Brain microvascular endothelial cell (primary cell): Measurements from ENCODE around the gene CDK5RAP2.

Experiments used
- DNase-seq: peaks from one replicate; pipeline ENCODE4 v3.0.0-alpha.2; 2020
- H3K27ac ChIP-seq: fragments of 250-450 bp; sonication (Bioruptor Pico); 2 replicates; pipeline ENCODE4 v1.5.1; 2020; ENCODE audit warnings: mild to moderate bottlenecking, moderate library complexity
- H3K27me3 ChIP-seq: fragments of 250-450 bp; sonication (Bioruptor Pico); replicated peaks from 2 replicates; pipeline ENCODE4 v1.5.1; 2020; ENCODE audit warnings: mild to moderate bottlenecking
- H3K36me3 ChIP-seq: fragments of 250-450 bp; sonication (Bioruptor Pico); replicated peaks from 2 replicates; pipeline ENCODE4 v1.5.1; 2020; ENCODE audit warnings: mild to moderate bottlenecking
- H3K4me3 ChIP-seq: 2 replicates; pipeline ENCODE4 v1.5.1; 2011; ENCODE audit warnings: low read depth, mild to moderate bottlenecking, control low read depth, low read length, moderate library complexity
- in situ Hi-C: cut with HindIII; loops from 2 replicates; pipeline ENCODE4 v1.10.0; 2017; ENCODE audit warnings: low sequenced_read_pairs, low pct_ligation_motif_present
- TF ChIP-seq, protein P1 (sequence below): IDR thresholded peaks from 2 replicates; pipeline ENCODE4 v1.5.1; 2011; ENCODE audit warnings: low read depth, mild to moderate bottlenecking, moderate library complexity, low read length, control low read depth, inconsistent platforms; ENCODE audit errors: missing control alignments

The CDK5RAP2 gene

DNA sequence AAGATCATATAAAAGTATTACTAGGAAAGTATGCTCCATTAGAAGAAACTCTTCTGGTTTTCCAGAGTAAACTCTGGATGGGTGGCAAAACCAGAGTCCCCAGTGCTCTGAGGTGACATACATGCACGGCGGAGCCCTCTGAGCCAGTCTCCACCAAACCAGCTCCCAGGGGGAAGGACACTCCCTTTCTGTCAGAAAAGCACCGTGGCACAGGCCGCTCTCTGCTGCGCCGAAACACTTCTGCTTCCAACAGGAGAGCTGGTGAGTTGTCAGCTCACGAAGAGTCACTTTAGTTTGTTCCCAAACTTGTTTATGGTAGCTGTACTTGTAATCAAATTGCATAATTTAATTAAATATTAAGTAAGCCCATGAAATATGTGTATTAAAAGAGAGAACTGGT lies 184.6 kb downstream of the CDK5RAP2 start:
- Histone ChIP-seq H3K27ac (no peak overlapping the region), H3K36me3 (peaks cover 6% of the 10 kb centered on the region), H3K27me3 (no peaks in the 10 kb centered on the region), H3K4me3 (no peak overlapping the region)
- TF ChIP-seq, protein P1, sequence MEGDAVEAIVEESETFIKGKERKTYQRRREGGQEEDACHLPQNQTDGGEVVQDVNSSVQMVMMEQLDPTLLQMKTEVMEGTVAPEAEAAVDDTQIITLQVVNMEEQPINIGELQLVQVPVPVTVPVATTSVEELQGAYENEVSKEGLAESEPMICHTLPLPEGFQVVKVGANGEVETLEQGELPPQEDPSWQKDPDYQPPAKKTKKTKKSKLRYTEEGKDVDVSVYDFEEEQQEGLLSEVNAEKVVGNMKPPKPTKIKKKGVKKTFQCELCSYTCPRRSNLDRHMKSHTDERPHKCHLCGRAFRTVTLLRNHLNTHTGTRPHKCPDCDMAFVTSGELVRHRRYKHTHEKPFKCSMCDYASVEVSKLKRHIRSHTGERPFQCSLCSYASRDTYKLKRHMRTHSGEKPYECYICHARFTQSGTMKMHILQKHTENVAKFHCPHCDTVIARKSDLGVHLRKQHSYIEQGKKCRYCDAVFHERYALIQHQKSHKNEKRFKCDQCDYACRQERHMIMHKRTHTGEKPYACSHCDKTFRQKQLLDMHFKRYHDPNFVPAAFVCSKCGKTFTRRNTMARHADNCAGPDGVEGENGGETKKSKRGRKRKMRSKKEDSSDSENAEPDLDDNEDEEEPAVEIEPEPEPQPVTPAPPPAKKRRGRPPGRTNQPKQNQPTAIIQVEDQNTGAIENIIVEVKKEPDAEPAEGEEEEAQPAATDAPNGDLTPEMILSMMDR = no peak
- in situ Hi-C loops = no loop called here
- DNase-seq = no peak

- DNase-seq = peak; percentile 79
- H3K27me3 ChIP-seq = no peaks in the 10 kb centered on the region
- peaks cover 6% of the 10 kb centered on the region for H3K36me3 ChIP-seq
- in situ Hi-C loops = no loop called here
- TF ChIP-seq, protein P1 = no peak
- peak overlapping the region; percentile 47 for H3K27ac ChIP-seq
- H3K4me3 ChIP-seq = peak overlapping the region; percentile 15
Observed at GRCh38 chr9:120394058-120394669, 185.8 kb downstream of the CDK5RAP2 start.

GRCh38 chr9:120393386-120394057 lies 186.4 kb downstream of the CDK5RAP2 start:
- peak overlapping the region; percentile 47 for H3K27ac ChIP-seq
- TF ChIP-seq, protein P1 = peak; percentile 16
- no peak for DNase-seq
- H3K4me3 ChIP-seq = peak overlapping the region; percentile 15
- no peaks in the 10 kb centered on the region for H3K27me3 ChIP-seq
- H3K36me3 ChIP-seq = peaks cover 6% of the 10 kb centered on the region
- in situ Hi-C loops = no loop called here

DNA sequence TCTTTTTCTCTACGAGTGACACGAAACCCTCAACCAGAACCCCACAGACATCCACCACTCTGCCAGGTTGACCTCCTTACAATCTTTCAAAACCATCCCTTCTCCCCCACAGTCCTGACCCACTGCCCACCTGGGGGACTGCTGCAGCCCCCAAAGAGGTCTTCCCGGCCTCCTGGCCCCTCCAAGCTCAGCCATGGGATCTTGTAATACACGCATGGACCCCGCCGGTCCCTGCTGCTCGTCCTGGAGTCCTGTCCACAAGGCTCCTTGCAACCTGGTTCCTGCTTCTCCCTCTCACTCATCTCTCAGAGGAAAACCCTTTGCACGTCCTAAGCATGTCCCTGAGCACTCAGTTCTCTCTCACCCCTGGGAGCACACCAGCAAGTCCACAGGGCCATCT lies 187.3 kb downstream of the CDK5RAP2 start:
- H3K27ac ChIP-seq = no peak overlapping the region
- no peak overlapping the region for H3K4me3 ChIP-seq
- TF ChIP-seq, protein P1 = no peak
- peaks cover 6% of the 10 kb centered on the region for H3K36me3 ChIP-seq
- no peak for DNase-seq
- in situ Hi-C loops = no loop called here
- no peaks in the 10 kb centered on the region for H3K27me3 ChIP-seq

DNA sequence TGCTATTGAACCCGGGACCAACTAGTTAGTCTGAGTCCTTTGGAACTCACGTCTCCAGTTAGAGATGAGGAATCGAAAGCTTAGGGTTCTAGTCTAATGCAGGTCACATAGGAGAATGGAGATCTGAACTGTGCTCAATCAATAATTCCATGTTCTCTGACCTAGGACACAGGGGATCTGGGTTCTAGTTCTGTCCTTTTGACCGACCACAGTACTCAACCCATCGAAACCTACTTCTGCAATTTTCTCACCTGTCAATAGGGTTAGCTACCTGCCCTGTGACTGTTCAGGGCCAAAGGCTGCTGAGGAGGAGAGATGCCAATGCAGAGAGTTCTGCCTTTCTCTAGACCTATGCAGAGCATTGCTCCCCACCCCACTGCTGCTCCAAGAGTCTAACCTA lies 187.7 kb downstream of the CDK5RAP2 start:
- TF ChIP-seq, protein P1 = no peak
- in situ Hi-C loops = no loop called here
- no peak overlapping the region for H3K27ac ChIP-seq
- H3K4me3 ChIP-seq = no peak overlapping the region
- no peaks in the 10 kb centered on the region for H3K27me3 ChIP-seq
- peaks cover 6% of the 10 kb centered on the region for H3K36me3 ChIP-seq
- no peak for DNase-seq
